NCI-H2196 treated with DMSO at 0.1 percent for 48 hours (cell line): ENCODE data around the gene SDCBP2.

ENCODE experiments used
- DNase-seq: peaks from one replicate; lab custom pipeline; 2025; ENCODE audit not compliant: unreplicated experiment; lab: John Stamatoyannopoulos, UW

The SDCBP2 gene

DNA sequence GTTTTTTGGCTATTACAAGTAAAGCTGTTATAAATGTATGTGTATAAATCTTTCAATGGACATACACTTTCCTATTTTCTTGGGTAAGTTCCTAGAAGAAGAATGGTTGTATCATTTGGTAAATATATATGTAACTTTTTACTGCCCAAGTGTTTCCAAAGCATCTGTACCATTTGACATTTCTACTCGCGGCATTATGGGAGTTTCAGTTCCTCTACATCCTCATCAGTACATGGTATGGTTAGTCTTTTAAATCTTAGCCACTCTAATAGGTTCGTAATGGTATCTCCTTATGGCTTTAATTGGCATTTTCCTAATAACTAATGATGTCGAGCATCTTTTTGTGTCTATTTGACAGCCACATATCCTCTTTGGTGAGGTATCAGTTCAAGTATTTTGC lies 49.9 kb downstream of the SDCBP2 start:
- DNase-seq, result no peak

DNA sequence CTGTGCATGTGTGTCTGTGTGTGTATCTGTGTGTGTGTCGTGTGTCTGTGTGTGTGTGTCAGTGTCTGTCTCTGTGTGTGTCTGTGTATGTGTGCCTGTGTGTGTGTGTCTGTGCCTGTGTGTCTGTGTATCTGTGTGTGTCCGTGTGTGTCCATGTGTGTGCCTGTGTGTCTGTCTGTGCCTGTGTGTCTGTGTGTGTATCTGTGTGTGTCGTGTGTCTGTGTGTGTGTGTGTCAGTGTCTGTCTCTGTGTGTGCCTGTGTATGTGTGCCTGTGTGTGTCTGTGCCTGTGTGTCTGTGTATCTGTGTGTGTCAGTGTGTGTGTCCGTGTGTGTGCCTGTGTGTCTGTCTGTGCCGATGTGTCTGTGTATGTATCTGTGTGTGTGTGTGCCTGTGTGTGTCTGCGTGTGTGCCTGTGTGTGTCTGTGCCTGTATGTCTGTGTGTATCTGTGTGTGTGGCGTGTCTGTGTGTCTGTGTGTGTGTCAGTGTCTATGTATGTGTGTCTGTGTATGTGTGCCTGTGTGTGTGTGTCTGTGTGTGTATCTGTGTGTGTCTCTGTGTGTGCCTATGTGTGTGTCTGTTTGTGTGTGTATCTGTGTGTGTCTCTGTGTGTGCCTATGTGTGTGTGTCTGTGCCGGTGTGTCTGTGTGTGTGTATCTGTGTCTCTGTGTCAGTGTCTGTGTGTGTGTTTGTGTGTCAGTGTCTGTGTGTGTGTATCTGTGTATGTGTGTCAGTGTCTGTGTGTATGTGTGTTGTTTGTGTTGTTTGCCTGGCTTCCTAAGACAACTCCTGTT lies 51.2 kb downstream of the SDCBP2 start:
- DNase-seq, result no peak

DNA sequence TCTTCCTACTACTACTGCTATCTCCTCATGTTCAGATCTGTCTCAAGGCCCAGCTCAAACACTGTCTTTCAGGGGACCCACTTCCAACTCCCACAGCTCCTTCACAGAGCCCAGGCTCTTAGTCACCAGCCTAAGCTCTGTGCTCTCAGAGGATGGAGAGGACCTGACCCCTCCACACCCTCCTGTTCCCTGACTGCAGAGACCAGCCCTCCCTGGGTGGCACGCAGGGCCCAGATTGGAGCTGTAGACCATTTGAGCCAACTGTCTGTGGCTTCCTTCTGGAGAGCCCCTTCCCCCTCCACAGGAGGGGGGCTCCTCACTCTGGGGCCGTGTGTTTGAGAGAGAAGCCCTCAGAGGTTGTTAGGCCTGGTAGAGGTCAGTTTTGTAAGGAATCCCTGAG lies 53.0 kb downstream of the SDCBP2 start:
- no peak for DNase-seq

DNA sequence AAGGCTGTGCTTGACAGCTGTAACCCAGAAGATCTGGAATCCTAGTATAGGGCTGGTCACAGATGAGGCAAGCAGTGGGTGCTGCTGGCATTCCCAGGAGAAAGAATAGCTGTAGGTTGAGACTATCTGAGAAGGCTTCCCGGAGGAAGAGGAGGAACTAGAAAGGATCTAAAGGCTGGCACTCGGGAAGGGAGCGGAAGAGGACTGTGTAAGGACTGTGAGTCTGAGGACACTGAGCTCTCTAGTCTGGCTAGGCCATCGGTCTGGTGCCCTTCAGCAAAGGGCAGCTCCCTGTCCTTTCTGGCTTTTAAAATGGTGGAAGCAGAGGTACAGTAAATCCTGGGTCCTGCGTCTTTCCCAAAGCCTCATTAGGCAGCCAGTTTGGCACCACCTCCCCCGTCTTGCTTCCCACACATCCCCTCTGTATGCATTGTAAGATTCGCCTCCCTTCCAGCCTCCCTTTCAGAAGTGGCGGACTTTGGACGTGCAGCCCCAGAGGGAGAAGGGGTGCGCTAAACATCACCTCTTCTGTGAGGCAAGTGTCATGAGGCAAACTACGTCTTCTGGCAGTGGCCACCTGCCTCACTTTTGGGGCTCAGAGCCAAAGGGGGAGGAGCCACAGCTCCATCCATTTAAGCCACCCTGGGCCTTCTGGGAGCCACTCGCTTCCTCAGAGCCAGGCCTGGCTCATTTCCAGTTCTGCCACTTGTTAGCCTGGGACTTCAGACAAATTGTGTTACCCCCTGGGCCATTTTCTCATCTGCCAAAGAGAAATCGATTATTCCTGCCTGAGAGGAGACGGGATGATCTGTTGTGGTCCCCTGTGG lies 54.2 kb downstream of the SDCBP2 start:
- peak; percentile 47 for DNase-seq

DNA sequence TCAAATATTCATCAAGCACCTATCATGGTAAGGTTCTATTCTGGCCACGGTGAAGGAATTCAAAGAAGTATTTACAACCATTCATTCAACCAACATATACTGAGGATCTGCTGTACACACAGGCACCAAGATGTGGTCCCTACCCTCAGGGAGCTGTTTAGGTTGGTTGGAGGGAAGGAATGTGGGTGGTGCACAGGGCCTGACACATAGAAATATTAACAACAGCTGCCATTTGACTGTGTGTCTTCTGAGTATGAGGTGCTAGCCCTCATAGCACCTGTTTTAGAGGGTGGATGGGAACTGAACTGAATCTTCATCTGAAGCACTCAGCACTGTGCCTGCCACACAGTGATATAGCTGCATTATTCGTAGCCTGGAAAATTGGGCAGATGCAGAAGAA lies 55.6 kb downstream of the SDCBP2 start:
- no peak for DNase-seq

DNA sequence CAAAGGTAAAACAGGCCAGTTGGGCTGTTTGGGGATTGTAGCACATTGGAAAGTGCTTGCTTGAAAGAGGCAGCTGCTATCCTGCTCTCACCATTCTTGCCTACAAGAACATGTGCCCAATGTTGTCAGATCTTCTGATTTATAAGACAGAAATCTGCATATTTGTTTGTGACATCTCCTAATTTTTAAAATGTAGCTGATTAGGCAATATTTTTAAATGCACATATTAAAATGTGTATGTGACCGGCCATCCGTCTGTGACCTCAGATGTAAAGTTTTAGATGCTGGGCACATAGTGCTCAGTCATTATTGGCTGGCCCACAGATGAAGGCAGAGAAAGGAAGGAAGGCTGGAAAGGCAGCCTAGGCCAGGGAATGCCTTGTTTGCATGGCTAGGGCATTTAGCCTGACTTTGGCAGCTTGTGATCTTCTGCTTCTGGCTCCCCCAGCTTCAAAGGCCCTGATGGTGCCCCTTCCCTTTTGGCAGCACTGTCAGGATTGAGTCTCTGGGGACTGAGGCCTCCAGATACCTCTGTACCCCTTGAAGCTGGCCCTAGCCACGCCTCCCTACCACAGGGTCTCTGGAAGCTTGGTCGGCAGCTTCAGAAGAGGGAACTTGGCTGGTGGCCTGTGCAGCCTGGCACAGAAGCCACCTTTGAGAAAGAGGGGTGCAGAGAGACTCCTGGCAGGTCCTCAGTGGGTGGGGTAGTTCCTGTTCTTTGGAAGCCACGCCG lies 56.4 kb downstream of the SDCBP2 start:
- no peak for DNase-seq

DNA sequence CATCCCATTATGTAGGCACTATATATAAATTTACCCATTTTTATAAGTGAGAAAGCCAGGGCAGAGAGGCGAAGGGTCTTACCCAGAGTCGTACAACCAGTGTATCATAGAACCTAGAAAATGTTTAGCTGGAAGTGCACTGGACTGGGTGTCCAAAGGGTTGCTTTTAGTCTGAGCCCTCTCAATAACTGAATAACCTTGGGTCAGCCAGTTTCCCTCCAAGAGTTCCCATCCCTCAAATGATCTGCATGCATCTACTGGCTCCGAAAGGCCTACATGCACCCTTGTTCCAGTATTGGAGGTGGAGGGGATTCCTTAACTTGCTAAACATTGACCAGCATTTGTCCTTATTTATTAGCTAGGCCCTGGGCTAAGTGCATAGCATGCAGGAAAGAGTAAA lies 59.1 kb downstream of the SDCBP2 start:
- no peak for DNase-seq

DNA sequence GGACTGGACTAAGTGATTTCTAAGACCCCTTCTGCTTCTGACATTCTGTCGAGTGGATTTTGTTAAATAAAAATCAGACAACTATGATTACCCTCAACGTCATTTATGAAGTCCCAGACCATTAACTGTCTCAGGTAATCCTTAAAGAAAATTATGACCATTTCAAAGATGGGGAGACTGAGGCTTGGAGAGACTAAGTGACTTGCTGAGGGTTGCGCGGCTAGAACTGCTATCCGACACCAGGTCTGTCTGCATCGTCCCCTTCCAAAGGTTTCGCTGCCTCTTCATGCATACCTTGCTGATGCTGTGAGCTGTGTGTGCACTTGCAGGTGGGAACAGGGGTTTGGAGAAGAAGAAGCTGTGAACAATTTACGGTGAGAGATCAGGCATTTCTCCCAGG lies 59.7 kb downstream of the SDCBP2 start:
- DNase-seq, result no peak

DNA sequence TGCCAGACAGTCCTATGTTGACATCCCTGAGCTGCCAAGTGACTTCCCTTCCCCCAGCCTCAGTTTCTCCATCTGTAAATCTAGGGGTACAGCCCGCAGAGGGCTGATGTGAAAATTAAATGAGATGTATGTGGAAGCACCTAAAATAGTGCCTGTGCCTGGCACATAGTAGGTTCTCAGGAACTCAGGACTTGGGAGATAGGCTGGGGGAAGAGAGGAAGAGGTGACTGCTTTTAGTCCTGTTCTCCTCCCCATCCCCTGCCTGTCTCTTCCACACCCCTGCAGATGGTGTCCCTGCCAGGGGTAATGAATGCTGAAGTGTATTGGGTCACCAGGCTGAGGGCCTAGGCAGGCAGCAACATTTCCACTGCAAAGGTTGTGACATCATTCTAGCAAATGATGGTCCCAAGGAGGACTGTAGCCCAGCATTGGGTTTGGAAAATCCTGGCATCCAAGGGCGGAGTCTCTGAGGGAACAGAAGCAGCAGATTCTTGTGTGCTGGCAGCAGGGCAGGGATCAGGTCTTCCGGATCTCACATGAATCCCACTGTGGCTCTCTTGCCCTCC lies 61.0 kb downstream of the SDCBP2 start:
- DNase-seq, result no peak

DNA sequence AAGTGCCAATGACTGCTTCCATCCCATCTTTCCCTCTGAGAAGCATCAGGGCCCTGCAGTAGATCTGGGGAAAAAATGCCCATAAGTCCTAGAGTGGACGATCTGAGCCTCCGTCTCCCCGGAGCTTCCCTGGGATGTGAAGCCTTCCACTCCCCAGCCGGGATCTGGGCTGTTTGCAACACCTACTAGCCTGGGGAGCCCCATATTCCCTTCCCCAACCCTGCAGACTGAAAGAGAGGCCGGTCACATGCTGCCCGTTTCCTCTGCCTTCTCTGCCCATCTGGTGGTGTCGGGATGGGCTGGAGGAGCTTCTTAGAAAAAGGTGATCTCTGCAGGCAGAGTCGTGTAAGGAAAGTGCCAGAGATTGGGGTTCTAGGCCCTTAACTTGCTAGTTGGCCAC lies 61.8 kb downstream of the SDCBP2 start:
- no peak for DNase-seq

DNA sequence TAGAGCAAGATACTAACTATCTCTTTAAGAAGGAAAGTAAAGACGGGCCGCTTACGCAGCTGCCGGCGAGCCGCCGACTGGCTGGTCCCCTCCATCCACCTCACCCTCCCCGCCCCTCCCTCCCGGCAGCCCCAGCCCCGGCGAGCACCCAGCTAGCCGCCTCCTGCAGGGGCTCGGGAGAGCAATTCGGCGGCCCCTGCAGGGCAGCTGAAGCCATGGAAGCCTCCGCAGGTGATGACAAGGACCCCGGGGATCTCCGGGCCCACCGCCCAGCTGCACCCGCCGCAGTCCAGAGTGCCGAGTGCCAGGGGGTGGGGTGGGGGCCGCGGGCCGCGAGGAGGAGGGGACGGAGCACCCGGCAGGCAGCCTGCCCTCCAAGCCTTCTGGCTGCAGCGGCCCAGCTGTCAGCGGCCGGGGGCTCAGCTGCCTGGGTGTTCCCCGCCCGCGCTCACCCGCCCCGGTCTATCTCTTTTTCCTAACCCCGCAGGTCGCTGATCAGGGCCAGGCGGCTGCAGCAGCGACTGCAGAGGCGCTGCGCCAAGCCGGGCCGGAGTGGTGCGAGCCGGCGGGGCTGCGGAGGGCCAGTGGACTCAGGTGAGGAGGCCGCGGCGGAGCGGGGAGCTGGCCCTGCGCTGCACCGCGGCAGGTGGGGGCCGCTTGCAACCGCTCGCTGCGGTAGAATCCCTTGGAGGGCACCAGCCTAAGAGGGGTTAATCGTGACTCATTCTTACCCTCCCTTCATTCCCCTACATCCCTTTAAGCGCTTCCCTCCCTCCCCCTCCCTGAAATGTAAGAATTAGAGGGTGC lies 62.6 kb downstream of the SDCBP2 start, which contains the start of gene SNPH:
Gene SNPH, plus strand, starts transcription at position 128 of the 807 bp plus-strand sequence. CDS start 29,946 bp downstream, outside the sequence.
- peak; percentile 24 for DNase-seq

DNA sequence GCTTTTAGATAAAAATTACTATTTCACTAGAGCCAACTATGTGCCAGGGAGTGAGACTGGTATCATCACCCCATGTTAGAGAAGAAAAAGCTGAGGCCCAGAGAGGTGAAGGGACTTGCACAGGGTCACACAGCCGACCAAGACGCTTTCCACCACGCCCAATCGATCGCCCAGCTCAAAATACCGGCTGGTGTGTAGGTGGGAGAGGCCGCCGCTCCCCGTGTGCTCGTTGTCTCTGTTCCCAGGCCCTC lies 63.1 kb downstream of the SDCBP2 start:
- DNase-seq, result no peak

DNA sequence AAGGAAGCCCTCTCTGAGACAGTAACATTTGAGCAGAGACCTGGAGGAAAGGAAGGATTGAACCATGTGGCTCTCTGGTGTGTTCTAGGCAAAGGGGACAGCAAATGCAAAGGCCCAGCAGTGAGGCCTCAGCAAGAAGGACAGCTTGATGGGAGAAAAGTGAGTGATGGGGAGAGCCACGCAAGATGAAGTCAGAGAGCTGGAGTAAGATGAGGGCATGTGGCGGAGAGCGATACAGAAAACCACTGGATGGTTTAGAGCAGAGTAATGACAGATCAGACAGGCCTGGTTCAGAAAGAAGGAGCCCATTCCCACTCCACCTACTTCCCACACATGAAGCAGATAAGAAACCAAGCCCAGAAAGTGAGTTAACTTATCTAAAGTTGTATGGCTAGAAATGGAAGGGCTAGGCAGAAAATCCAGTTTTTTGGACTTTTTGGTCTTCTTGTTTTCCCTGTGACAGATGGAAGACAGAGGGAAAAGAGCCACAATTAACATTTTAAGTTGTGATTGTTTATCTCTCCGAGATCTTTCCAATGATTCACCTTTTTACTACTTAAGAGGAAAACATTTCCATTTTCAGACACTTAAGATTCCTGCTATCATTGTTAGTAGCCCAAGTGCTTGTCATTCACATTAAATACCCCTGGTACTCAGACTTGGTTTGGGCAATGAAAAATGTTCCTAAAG lies 63.6 kb downstream of the SDCBP2 start:
- no peak for DNase-seq

DNA sequence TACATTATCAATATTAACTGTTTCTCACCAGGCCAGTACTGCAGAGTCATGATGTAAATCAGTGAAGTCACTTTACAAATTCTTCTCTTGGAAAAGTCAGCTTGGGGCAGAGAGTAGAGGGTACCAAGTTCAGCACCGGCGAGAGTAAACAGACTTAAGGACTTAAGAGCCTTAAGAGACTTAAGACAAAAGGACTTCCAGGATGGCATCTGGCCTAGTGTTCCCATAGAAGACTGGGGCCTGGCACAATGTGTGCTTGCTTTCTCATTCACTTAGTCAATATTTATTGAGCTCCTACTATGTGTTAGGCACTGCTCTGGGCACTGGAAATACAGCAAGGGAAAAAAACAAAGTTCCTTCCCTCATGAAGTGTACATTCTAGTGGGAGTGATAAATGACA lies 64.2 kb downstream of the SDCBP2 start:
- DNase-seq, result no peak

DNA sequence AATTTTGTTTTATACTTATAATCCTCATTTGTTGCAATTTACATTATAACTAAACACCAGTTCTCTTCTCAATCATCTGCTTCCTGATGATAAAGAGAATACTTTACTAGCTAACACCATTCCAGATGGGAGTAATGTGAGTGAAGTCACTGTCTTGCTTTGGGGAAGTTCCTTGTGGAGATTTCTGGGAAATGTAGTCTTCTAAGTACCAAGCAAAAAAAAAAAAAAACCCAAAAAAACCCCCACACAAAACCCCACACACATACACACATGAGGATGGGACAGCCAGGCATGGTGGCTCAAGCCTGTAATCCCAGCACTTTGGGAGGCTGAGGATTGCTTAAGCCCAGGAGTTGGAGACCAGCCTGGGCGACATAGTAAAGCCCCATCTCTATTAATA lies 65.1 kb downstream of the SDCBP2 start:
- no peak for DNase-seq
